ENCODE data around the gene VSIR. TPM values are rescaled to one million over a fixed set of nuclear protein-coding genes. Genes with fewer than 3 reads are reported as not detected.

Gene VSIR
- total and polyA plus RNA-seq, 12 donors: 36.6 to 112 (median 69.0) TPM

- TF ChIP-seq CTCF (IDR thresholded peaks at IDR 0.05): peak in 1 of 9 donors; percentile 23
- peak overlapping the region in 1 of 10 donors; percentile 68 for H3K27ac ChIP-seq
- no peak for DNase-seq
These were observed 33.2 kb downstream of the VSIR start for GRCh38 chr10:71740069-71740653.

GRCh38 chr10:71739358-71739900, 33.9 kb downstream of the VSIR start:
- H3K4me1 ChIP-seq: peaks cover 0 to 99% (median 24%) of the 10 kb centered on the region in 9 donors
- TF ChIP-seq CTCF (IDR thresholded peaks at IDR 0.05): no peak
- intact Hi-C loops (cut with DNase I): no loop called here
- DNase-seq (no peak), ATAC-seq (no peak)
- H3K27ac ChIP-seq: peak overlapping the region in 1 of 10 donors; percentile 68
- no peaks in the 10 kb centered on the region for H3K27me3 ChIP-seq
- H3K36me3 ChIP-seq: peaks cover 0 to 8% (median 0%) of the 10 kb centered on the region in 9 donors
- no peak overlapping the region for H3K4me3 ChIP-seq
- 94 to 95% methylated on average over 8 of the region's 8 CpGs for WGBS, 2 donors
- H3K9me3 ChIP-seq: peaks cover 0 to 8% (median 0%) of the 10 kb centered on the region in 11 donors

More at GRCh38 chr10:71740069-71740653, 33.2 kb downstream of the VSIR start:
- Histone ChIP-seq H3K9me3 (peaks cover 0 to 8% (median 0%) of the 10 kb centered on the region in 11 donors), H3K36me3 (peaks cover 0 to 8% (median 0%) of the 10 kb centered on the region in 9 donors), H3K4me3 (no peak overlapping the region), H3K4me1 (peaks cover 0 to 99% (median 24%) of the 10 kb centered on the region in 9 donors), H3K27me3 (no peaks in the 10 kb centered on the region)
- WGBS, 2 donors: 41 to 68% methylated on average over 9 of the region's 9 CpGs
- peak in 6 of 8 donors; percentile 15 to 70 (median 33) for ATAC-seq
- intact Hi-C loops (cut with DNase I): no loop called here

GRCh38 chr10:71737834-71738197, 35.5 kb downstream of the VSIR start:
- Histone ChIP-seq H3K27ac (peak overlapping the region in 2 of 10 donors; percentile 39 to 86), H3K4me3 (no peak overlapping the region), H3K27me3 (no peaks in the 10 kb centered on the region), H3K9me3 (peaks cover 0 to 6% (median 0%) of the 10 kb centered on the region in 11 donors), H3K36me3 (peaks cover 0 to 8% (median 0%) of the 10 kb centered on the region in 9 donors), H3K4me1 (peaks cover 0 to 92% (median 24%) of the 10 kb centered on the region in 9 donors)
- WGBS, 2 donors: 74 to 80% methylated on average over 3 of the region's 3 CpGs
- intact Hi-C loops (cut with DNase I): no loop called here
- TF ChIP-seq CTCF (IDR thresholded peaks at IDR 0.05): no peak
- DNase-seq (no peak), ATAC-seq (no peak)

GRCh38 chr10:71737001-71737833, 36.1 kb downstream of the VSIR start:
- intact Hi-C loops (cut with DNase I): no loop called here
- ATAC-seq: peak in 2 of 8 donors; percentile 6 to 34
- DNase-seq: no peak

More at GRCh38 chr10:71737001-71737833, 36.1 kb downstream of the VSIR start:
- Histone ChIP-seq H3K27me3 (no peaks in the 10 kb centered on the region), H3K4me1 (peaks cover 0 to 87% (median 24%) of the 10 kb centered on the region in 9 donors), H3K27ac (peak overlapping the region in 5 of 10 donors; percentile 1 to 86 (median 39)), H3K4me3 (no peak overlapping the region), H3K36me3 (peaks cover 0 to 8% (median 0%) of the 10 kb centered on the region in 9 donors), H3K9me3 (no peaks in the 10 kb centered on the region)
- WGBS, 2 donors: 77 to 86% methylated on average over 12 of the region's 12 CpGs
- no peak for TF ChIP-seq CTCF (IDR thresholded peaks at IDR 0.05)
